CD14-positive monocyte (primary cell): ENCODE results near the gene KRTAP13-1. TPM values are rescaled to one million over a fixed set of nuclear protein-coding genes. Genes with fewer than 3 reads are reported as not detected.

Experiments used
- DNase-seq, 3 donors: peaks; one replicate each; pipeline ENCODE4 v3.0.0-alpha.2; 2011 to 2022
- H2AFZ ChIP-seq: 2 replicates; pipeline ENCODE4 v1.6.0; 2012; ENCODE audit warnings: mild to moderate bottlenecking, low read depth, low read length, inconsistent platforms; ENCODE audit not compliant: insufficient read depth, poor library complexity, severe bottlenecking
- H3K27ac ChIP-seq, 2 donors: 1 replicate in 1 of 2; 2 replicates in 1 of 2; pipeline ENCODE4 v1.5.1; 2012 to 2013; ENCODE audit warnings: low read length in 2 of 2, control low read depth in 1 of 2, inconsistent platforms in 1 of 2, low read depth in 1 of 2, mild to moderate bottlenecking in 1 of 2
- H3K27me3 ChIP-seq, 2 donors: one replicate each; pipeline versions ENCODE4 v1.6.0 to v1.6.1; 2011 to 2013; ENCODE audit warnings: low read length in 2 of 2; ENCODE audit not compliant: control insufficient read depth in 2 of 2, insufficient read depth in 2 of 2
- H3K36me3 ChIP-seq, 2 donors: replicated peaks in 1 of 2; 1 replicate in 1 of 2; 2 replicates in 1 of 2; pipeline versions ENCODE4 v1.5.1 to v1.6.1; 2012 to 2013; ENCODE audit warnings: low read length in 2 of 2, control low read depth in 1 of 2, inconsistent platforms in 1 of 2, mild to moderate bottlenecking in 1 of 2; ENCODE audit not compliant: insufficient read depth in 2 of 2, control insufficient read depth in 1 of 2
- H3K4me1 ChIP-seq, 2 donors: 1 replicate in 1 of 2; 2 replicates in 1 of 2; pipeline versions ENCODE4 v1.5.1 to v1.6.1; 2012 to 2013; ENCODE audit warnings: low read length in 2 of 2, control low read depth in 1 of 2, inconsistent platforms in 1 of 2, mild to moderate bottlenecking in 1 of 2, moderate library complexity in 1 of 2; ENCODE audit not compliant: insufficient read depth in 2 of 2, control insufficient read depth in 1 of 2
- H3K4me2 ChIP-seq: replicated peaks from 2 replicates; pipeline ENCODE3; 2012; ENCODE audit warnings: low read length, moderate library complexity, mild to moderate bottlenecking; ENCODE audit not compliant: poor library complexity, severe bottlenecking; ENCODE audit errors: extremely low read depth
- H3K4me3 ChIP-seq, 3 experiments: fragments of 200-600 bp in 1 of 3; sonication (generic) in 1 of 3; replicated peaks in 1 of 3; 1 replicate in 2 of 3; 2 replicates in 1 of 3; pipeline ENCODE4 v1.5.1; 2011 to 2013; ENCODE audit warnings: low read length in 3 of 3, mild to moderate bottlenecking in 3 of 3, control low read depth in 2 of 3, low read depth in 2 of 3, inconsistent platforms in 1 of 3, moderate library complexity in 1 of 3
- H3K79me2 ChIP-seq: 2 replicates; pipeline ENCODE4 v1.6.0; 2012; ENCODE audit warnings: mild to moderate bottlenecking, control low read depth, inconsistent platforms, low read length, moderate library complexity; ENCODE audit not compliant: insufficient read depth
- H3K9ac ChIP-seq: 2 replicates; pipeline ENCODE4 v1.6.0; 2017; ENCODE audit warnings: low read length, mild to moderate bottlenecking; ENCODE audit not compliant: insufficient read depth, poor library complexity, severe bottlenecking
- H3K9me3 ChIP-seq, 2 donors: replicated peaks in 1 of 2; 1 replicate in 1 of 2; 2 replicates in 1 of 2; pipeline versions ENCODE4 v1.5.1 to v1.6.1; 2012 to 2013; ENCODE audit warnings: low read length in 2 of 2, control low read depth in 1 of 2; ENCODE audit not compliant: control insufficient read depth in 1 of 2, insufficient read depth in 1 of 2
- H4K20me1 ChIP-seq: 2 replicates; pipeline ENCODE4 v1.6.0; 2012; ENCODE audit warnings: mild to moderate bottlenecking, low read length, control low read depth, moderate library complexity; ENCODE audit not compliant: insufficient read depth
- H3K27ac Mint-ChIP-seq, 7 donors: one replicate each; pipeline ENCODE4 v1.8.0; 2020; ENCODE audit warnings: mild to moderate bottlenecking in 7 of 7, mixed read lengths in 7 of 7, moderate library complexity in 6 of 7, inconsistent platforms in 2 of 7
- H3K27me3 Mint-ChIP-seq, 3 donors: one replicate each; pipeline ENCODE4 v1.8.0; 2021 to 2022; ENCODE audit warnings: low read depth in 3 of 3, mild to moderate bottlenecking in 3 of 3, mixed read lengths in 3 of 3, moderate library complexity in 3 of 3, inconsistent platforms in 1 of 3
- H3K36me3 Mint-ChIP-seq, 2 donors: one replicate each; pipeline ENCODE4 v1.8.0; 2020; ENCODE audit warnings: mixed read lengths in 2 of 2, inconsistent platforms in 1 of 2, mild to moderate bottlenecking in 1 of 2
- H3K4me1 Mint-ChIP-seq: one replicate; pipeline ENCODE4 v1.8.0; 2020; ENCODE audit warnings: mild to moderate bottlenecking, mixed read lengths
- H3K4me3 Mint-ChIP-seq, 2 donors: one replicate each; pipeline ENCODE4 v1.8.0; 2020; ENCODE audit warnings: mild to moderate bottlenecking in 2 of 2, mixed read lengths in 2 of 2, moderate library complexity in 1 of 2
- H3K9me3 Mint-ChIP-seq, 7 donors: one replicate each; pipeline ENCODE4 v1.8.0; 2020 to 2022; ENCODE audit warnings: mixed read lengths in 7 of 7, mild to moderate bottlenecking in 6 of 7, moderate library complexity in 6 of 7, inconsistent platforms in 2 of 7
- CTCF ChIP-seq: fragments of 200-600 bp; IDR thresholded peaks from one replicate; pipeline ENCODE4 v1.8.0; 2022; ENCODE audit warnings: antibody characterized with exemption, mild to moderate bottlenecking
- WGBS: methylation state at CpG from one replicate; pipeline ENCODE4 v1.1.5; 2013; ENCODE audit warnings: missing lambda C conversion rate; ENCODE audit not compliant: insufficient coverage; 5-methylcytosine and 5-hydroxymethylcytosine counted together
- intact Hi-C, 2 donors: fragments of 100-400 bp; cut with micrococcal nuclease; formaldehyde crosslinking; loops; one replicate each; pipeline versions ENCODE4 v1.15.0 to v1.15.1; 2023
- polyA plus RNA-seq, 3 donors: library from polyadenylated mRNA; depleted of rRNA in 1 of 3; unstranded in 2 of 3; stranded (reverse) in 1 of 3; fragments of 300-500 nt in 2 of 3; fragments of >200 nt in 1 of 3; fragmentation: Illumina TruSeq in 2 of 3; gene quantifications; 1 replicate in 2 of 3; 2 replicates in 1 of 3; pipeline ENCODE4 v1.2.3, GENCODE V29; 2012 to 2021

Gene KRTAP13-1
- polyA plus RNA-seq, 3 donors = not detected

GRCh38 chr21:30391492-30392025, 4.3 kb upstream of the KRTAP13-1 start:
- Mint-ChIP-seq H3K36me3 (no peaks in the 10 kb centered on the region), H3K27me3 (peaks cover 0 to 3% (median 0%) of the 10 kb centered on the region in 3 donors), H3K4me3 (no peak overlapping the region), H3K27ac (no peak overlapping the region), H3K4me1 (no peaks in the 10 kb centered on the region), H3K9me3 (peaks cover 0 to 20% (median 9%) of the 10 kb centered on the region in 7 donors)
- Histone ChIP-seq H2AFZ (no peak overlapping the region), H3K27ac (no peak overlapping the region), H3K27me3 (no peaks in the 10 kb centered on the region), H3K9ac (no peak overlapping the region), H3K4me3 (no peak overlapping the region), H3K9me3 (peaks cover 10 to 18% of the 10 kb centered on the region in 2 donors), H3K79me2 (no peaks in the 10 kb centered on the region), H4K20me1 (no peaks in the 10 kb centered on the region), H3K4me1 (no peaks in the 10 kb centered on the region), H3K36me3 (no peaks in the 10 kb centered on the region), H3K4me2 (no peak overlapping the region)
- TF ChIP-seq CTCF = no peak
- no CpG with 5 or more reads among the region's 2 CpGs for WGBS
- DNase-seq = no peak
- intact Hi-C loops = no loop called here

DNA sequence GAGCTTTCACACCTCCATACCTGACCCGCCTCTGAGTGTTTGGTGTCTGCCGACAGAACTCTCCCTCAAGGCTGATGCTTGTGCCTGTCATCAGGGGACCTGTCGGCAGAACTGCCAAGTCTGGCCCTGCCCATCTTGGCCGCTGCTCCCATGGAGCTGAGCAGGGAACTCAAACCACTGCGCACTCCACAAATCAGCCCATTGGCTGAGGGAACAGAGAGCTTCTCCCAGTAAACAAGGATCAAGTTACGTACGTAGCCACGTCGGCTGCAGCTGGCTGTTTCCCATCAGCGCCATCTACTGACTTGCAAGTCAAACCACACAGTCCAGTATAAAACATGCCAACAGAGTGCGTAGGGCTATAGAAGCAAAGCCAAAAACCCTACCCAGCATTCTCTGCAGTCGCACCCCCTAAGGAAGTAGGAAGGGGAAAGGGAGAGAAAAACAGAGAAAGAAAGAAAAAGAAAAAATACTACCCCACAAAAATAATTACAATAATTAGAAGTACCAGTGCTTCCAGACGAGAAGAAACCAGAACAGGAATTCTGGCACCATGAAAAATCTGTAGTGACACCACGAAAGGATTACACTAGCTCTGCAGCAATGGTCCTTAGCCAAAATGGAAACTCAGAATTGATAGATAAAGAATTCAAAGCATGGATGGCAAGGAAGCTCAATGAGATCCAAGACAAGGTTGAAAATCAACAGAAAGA, 13.1 kb downstream of the KRTAP13-1 start:
- no peaks in the 10 kb centered on the region for H3K79me2 ChIP-seq
- Mint-ChIP-seq H3K27me3 (peaks cover 0 to 1% (median 1%) of the 10 kb centered on the region in 3 donors), H3K9me3 (peaks cover 0 to 9% (median 0%) of the 10 kb centered on the region in 7 donors), H3K4me1 (no peaks in the 10 kb centered on the region), H3K27ac (no peak overlapping the region), H3K4me3 (no peak overlapping the region), H3K36me3 (no peaks in the 10 kb centered on the region)
- H3K27ac ChIP-seq = no peak overlapping the region
- H3K4me1 ChIP-seq = no peaks in the 10 kb centered on the region
- H3K4me2 ChIP-seq = no peak overlapping the region
- H2AFZ ChIP-seq = no peak overlapping the region
- no peak for TF ChIP-seq CTCF
- no peaks in the 10 kb centered on the region for H4K20me1 ChIP-seq
- H3K4me3 ChIP-seq = no peak overlapping the region
- intact Hi-C loops = no loop called here
- H3K9ac ChIP-seq = no peak overlapping the region
- no peaks in the 10 kb centered on the region for H3K27me3 ChIP-seq
- peaks cover 0 to 5% of the 10 kb centered on the region in 2 donors for H3K9me3 ChIP-seq
- DNase-seq = no peak
- H3K36me3 ChIP-seq = no peaks in the 10 kb centered on the region
- 67% methylated on average over 7 of the region's 14 CpGs for WGBS
